ENCODE measurements around the gene PDS5A.

DNA sequence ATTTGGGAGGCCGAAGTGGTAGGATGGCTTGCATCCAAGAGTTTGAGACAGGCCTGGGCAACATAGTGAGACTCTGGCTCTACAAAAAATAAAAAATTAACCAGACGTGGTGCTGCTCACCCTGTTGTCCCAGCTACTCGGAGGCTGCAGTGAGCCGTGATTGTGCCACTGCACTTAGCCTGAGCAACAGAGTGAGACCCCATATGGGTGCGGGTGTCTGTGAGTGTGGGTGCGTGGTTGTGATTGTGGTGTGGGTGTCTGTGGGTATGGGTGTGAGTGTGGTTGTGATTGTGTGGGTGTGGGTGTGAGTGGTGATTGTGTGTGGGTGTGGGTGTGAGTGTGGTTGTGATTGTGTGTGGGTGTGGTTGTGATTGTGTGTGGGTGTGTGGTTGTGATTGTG, 165.2 kb downstream of the PDS5A start:
- TF ChIP-seq, protein P1, sequence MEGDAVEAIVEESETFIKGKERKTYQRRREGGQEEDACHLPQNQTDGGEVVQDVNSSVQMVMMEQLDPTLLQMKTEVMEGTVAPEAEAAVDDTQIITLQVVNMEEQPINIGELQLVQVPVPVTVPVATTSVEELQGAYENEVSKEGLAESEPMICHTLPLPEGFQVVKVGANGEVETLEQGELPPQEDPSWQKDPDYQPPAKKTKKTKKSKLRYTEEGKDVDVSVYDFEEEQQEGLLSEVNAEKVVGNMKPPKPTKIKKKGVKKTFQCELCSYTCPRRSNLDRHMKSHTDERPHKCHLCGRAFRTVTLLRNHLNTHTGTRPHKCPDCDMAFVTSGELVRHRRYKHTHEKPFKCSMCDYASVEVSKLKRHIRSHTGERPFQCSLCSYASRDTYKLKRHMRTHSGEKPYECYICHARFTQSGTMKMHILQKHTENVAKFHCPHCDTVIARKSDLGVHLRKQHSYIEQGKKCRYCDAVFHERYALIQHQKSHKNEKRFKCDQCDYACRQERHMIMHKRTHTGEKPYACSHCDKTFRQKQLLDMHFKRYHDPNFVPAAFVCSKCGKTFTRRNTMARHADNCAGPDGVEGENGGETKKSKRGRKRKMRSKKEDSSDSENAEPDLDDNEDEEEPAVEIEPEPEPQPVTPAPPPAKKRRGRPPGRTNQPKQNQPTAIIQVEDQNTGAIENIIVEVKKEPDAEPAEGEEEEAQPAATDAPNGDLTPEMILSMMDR (IDR thresholded peaks at IDR 0.05; ENCODE audit: low read depth, low read length, poor library complexity, severe bottlenecking), result no peak
- no peak for TF ChIP-seq EZH2phosphoT487 (IDR thresholded peaks at IDR 0.05; ENCODE audit: borderline replicate concordance, low read length)
